Retina (tissue), 1 donor: ENCODE measurements around the gene USP17L13.
"Not testable (repeated sequence)": the region's sequence is repeated elsewhere in the genome, so short reads cannot be mapped to it uniquely, and the experiment has no call there.

ENCODE experiments used
- DNase-seq: peaks from one replicate; pipeline ENCODE4 v3.0.0-alpha.2; 2016

Gene USP17L13

DNA sequence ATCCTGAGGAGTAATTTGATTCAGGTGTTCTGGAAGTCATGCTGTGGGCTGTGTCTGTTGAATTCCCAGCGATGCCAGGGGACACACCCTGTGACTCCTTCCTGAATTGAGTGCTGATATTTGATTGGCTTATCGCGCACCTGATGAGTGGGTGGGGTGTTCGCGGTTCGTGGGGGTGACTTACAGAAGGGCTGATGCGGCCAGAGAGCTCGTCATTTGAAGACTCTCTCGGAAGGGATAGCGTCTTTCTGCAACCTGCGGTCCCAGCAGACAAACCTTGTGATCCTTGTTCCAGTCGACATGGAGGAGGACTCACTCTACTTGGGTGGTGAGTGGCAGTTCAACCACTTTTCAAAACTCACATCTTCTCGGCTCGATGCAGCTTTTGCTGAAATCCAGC, at the start of gene USP17L13:
Gene USP17L13, plus strand, starts transcription at position 301 of the 400 bp plus-strand sequence. Its CDS starts 0 bp downstream, at position 301.
- not testable (repeated sequence) for DNase-seq

- DNase-seq: not testable (repeated sequence)
These were observed 14.3 kb upstream of the USP17L13 start, which contains the start of gene USP17L10 for GRCh38 chr4:9210357-9210756. USP17L10 (plus strand) TSS chr4:9210657; CDS start chr4:9210657, 0 bp downstream.

DNA sequence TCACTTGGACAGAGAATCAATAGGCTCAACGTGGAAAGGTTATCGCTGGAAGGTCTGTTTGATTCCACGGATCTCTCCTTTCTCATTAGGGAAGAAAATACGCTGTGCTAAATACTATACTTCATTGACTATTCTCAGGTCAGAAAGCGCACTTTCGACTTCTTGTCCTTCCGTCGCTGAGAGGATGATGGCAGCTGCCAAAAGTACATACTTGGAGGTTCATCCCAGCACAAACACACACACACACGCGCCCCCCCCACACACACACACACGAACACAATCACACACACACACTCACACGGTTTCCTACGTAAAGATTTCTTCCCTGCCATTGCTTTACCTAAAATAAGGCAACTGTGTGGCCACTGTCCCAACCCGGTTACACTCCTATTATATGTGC, 10.0 kb upstream of the USP17L13 start:
- not testable (repeated sequence) for DNase-seq

- not testable (repeated sequence) for DNase-seq
These were observed 9.6 kb upstream of the USP17L13 start, which contains the start of gene USP17L11 for GRCh38 chr4:9215105-9215504. USP17L11 (plus strand) TSS chr4:9215405; CDS start chr4:9215405, 0 bp downstream.

DNA sequence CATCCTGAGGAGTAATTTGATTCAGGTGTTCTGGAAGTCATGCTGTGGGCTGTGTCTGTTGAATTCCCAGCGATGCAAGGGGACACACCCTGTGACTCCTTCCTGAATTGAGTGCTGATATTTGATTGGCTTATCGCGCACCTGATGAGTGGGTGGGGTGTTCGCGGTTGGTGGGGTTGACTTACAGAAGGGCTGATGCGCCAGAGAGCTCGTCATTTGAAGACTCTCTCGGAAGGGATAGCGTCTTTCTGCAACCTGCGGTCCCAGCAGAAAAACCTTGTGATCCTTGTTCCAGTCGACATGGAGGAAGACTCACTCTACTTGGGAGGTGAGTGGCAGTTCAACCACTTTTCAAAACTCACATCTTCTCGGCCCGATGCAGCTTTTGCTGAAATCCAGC, 4.8 kb upstream of the USP17L13 start, which contains the start of gene USP17L12:
Gene USP17L12, plus strand, starts transcription at position 301 of the 400 bp plus-strand sequence. Its CDS starts 0 bp downstream, at position 301.
- not testable (repeated sequence) for DNase-seq

GRCh38 chr4:9230249-9230648, 5.6 kb downstream of the USP17L13 start:
- not testable (repeated sequence) for DNase-seq

- not testable (repeated sequence) for DNase-seq
These were observed 9.4 kb downstream of the USP17L13 start, which contains the start of gene USP17L15 for GRCh38 chr4:9234085-9234484. USP17L15 (plus strand) TSS chr4:9234385; CDS start chr4:9234385, 0 bp downstream.

GRCh38 chr4:9238461-9238860, 13.8 kb downstream of the USP17L13 start:
- DNase-seq: not testable (repeated sequence)

GRCh38 chr4:9243579-9243978, 18.9 kb downstream of the USP17L13 start, which contains the start of gene USP17L17:
USP17L17 (plus strand) TSS chr4:9243879; CDS start chr4:9243879, 0 bp downstream.
- not testable (repeated sequence) for DNase-seq

GRCh38 chr4:9247953-9248680, 23.4 kb downstream of the USP17L13 start, which contains the start of gene USP17L18:
USP17L18 (plus strand) TSS chr4:9248630; CDS start chr4:9248630, 0 bp downstream.
- DNase-seq: peak; percentile 0

- DNase-seq: not testable (repeated sequence)
These were observed 28.4 kb downstream of the USP17L13 start, which contains the start of gene USP17L19 for GRCh38 chr4:9253078-9253477. USP17L19 (plus strand) TSS chr4:9253378; CDS start chr4:9253378, 0 bp downstream.

- DNase-seq: not testable (repeated sequence)
These were observed 33.1 kb downstream of the USP17L13 start, which contains the start of gene USP17L20 for GRCh38 chr4:9257824-9258223. USP17L20 (plus strand) TSS chr4:9258124; CDS start chr4:9258124, 0 bp downstream.

DNA sequence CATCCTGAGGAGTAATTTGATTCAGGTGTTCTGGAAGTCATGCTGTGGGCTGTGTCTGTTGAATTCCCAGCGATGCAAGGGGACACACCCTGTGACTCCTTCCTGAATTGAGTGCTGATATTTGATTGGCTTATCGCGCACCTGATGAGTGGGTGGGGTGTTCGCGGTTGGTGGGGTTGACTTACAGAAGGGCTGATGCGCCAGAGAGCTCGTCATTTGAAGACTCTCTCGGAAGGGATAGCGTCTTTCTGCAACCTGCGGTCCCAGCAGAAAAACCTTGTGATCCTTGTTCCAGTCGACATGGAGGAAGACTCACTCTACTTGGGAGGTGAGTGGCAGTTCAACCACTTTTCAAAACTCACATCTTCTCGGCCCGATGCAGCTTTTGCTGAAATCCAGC, 37.9 kb downstream of the USP17L13 start, which contains the start of gene USP17L21:
Gene USP17L21, plus strand, starts transcription at position 301 of the 400 bp plus-strand sequence. Its CDS starts 0 bp downstream, at position 301.
- DNase-seq: not testable (repeated sequence)

- DNase-seq: not testable (repeated sequence)
These were observed 42.6 kb downstream of the USP17L13 start, which contains the start of gene USP17L22 for GRCh38 chr4:9267319-9267718. USP17L22 (plus strand) TSS chr4:9267619; CDS start chr4:9267619, 0 bp downstream.

- DNase-seq: not testable (repeated sequence)
These were observed 47.0 kb downstream of the USP17L13 start for GRCh38 chr4:9271719-9272118.
